OCI-LY7 (cell line): ENCODE results near the gene PCBP3. TPM values are rescaled to one million over a fixed set of nuclear protein-coding genes. Genes with fewer than 3 reads are reported as not detected.
A peak's percentile ranks its signal among the peaks of the same experiment; 100 is the strongest.
"Not testable (repeated sequence)": the region's sequence is repeated elsewhere in the genome, so short reads cannot be mapped to it uniquely, and the experiment has no call there.

Experiments
- BruUV-seq: library from RNA; stranded (reverse); fragments of 400-500 nt; replicated peaks from 2 replicates; lab custom pipeline; 2021; lab: Mats Ljungman, UMichigan
- CTCF ChIA-PET: fragments of 300-600 bp; sonication (Branson Sonifier 250); formaldehyde crosslinking; loops from one replicate; lab custom pipeline; 2022; ENCODE audit warnings: antibody characterized with exemption; ENCODE audit not compliant: unreplicated experiment; lab: Charles Lee
- POLR2A ChIA-PET: fragments of 300-600 bp; sonication (Branson Sonifier 250); formaldehyde crosslinking; loops from one replicate; lab custom pipeline; 2022; ENCODE audit warnings: antibody characterized with exemption; lab: Charles Lee
- DNase-seq: peaks from one replicate; pipeline ENCODE4 v3.0.0-alpha.2; 2015; ENCODE audit warnings: low spot score
- H2AFZ ChIP-seq: fragments of 200-600 bp; sonication (generic), shearing (Covaris generic); 2 replicates; pipeline ENCODE4 v1.6.1; 2014; ENCODE audit warnings: mild to moderate bottlenecking, antibody characterized with exemption, low read length, moderate library complexity
- H3K27ac ChIP-seq: fragments of 200-600 bp; sonication (generic); 2 replicates; pipeline ENCODE4 v1.5.1; 2014; ENCODE audit warnings: mixed run types, low read depth, mild to moderate bottlenecking, moderate library complexity, low read length, inconsistent platforms; ENCODE audit not compliant: poor library complexity, severe bottlenecking
- H3K36me3 ChIP-seq: fragments of 200-600 bp; sonication (generic); 2 replicates; pipeline ENCODE4 v1.6.1; 2014; ENCODE audit warnings: mild to moderate bottlenecking, antibody characterized with exemption, low read length, moderate library complexity, mixed read lengths; ENCODE audit not compliant: insufficient read depth
- H3K4me1 ChIP-seq: fragments of 200-600 bp; sonication (generic); 2 replicates; pipeline ENCODE4 v1.5.1; 2014; ENCODE audit warnings: mild to moderate bottlenecking, low read length; ENCODE audit not compliant: insufficient read depth, poor library complexity, severe bottlenecking
- H3K4me2 ChIP-seq: fragments of 200-600 bp; sonication (generic); 2 replicates; pipeline ENCODE4 v1.6.1; 2014; ENCODE audit warnings: mild to moderate bottlenecking, low read length
- H3K4me3 ChIP-seq: fragments of 200-600 bp; sonication (generic); 2 replicates; pipeline ENCODE4 v1.5.1; 2014; ENCODE audit warnings: mild to moderate bottlenecking, low read depth, low read length; ENCODE audit not compliant: poor library complexity, severe bottlenecking
- H3K79me2 ChIP-seq: fragments of 200-600 bp; sonication (generic); 2 replicates; pipeline ENCODE4 v1.6.1; 2016; ENCODE audit warnings: low read depth, mild to moderate bottlenecking, low read length, moderate library complexity, mixed read lengths; ENCODE audit not compliant: insufficient read depth
- H3K9me2 ChIP-seq: fragments of 200-600 bp; sonication (generic); 2 replicates; pipeline ENCODE4 v1.6.1; 2016; ENCODE audit warnings: mild to moderate bottlenecking, low read length, mixed read lengths; ENCODE audit not compliant: insufficient read depth
- H3K9me3 ChIP-seq: fragments of 200-600 bp; sonication (generic); 2 replicates; pipeline ENCODE4 v1.6.1; 2014; ENCODE audit warnings: mild to moderate bottlenecking, mixed run types, low read length, mixed read lengths
- H4K20me1 ChIP-seq: fragments of 200-600 bp; sonication (generic); 2 replicates; pipeline ENCODE4 v1.6.1; 2014; ENCODE audit warnings: mild to moderate bottlenecking, antibody characterized with exemption, low read length, moderate library complexity, mixed read lengths; ENCODE audit not compliant: insufficient read depth
- EZH2phosphoT487 ChIP-seq: fragments of 200-600 bp; sonication (generic); IDR thresholded peaks from 2 replicates; pipeline ENCODE4 v1.6.1; 2018; ENCODE audit warnings: low read depth, borderline replicate concordance, mild to moderate bottlenecking, mixed run types, antibody characterized with exemption, low read length, moderate library complexity, mixed read lengths
- intact Hi-C: fragments of 100-400 bp; cut with micrococcal nuclease; formaldehyde crosslinking; loops from one replicate; pipeline ENCODE4 v1.10.0; 2022; ENCODE audit not compliant: unreplicated experiment
- total RNA-seq, 2 experiments: library from RNA; depleted of rRNA in 1 of 2; stranded (reverse); fragments of >200 nt in 1 of 2; shearing (Covaris generic) in 1 of 2; gene quantifications; 2 replicates each; pipeline ENCODE4 v1.2.3, GENCODE V29; 2014 to 2022
- TF ChIP-seq, protein P1 (sequence below): fragments of 200-600 bp; sonication (generic); conservative IDR thresholded peaks from 2 replicates; pipeline ENCODE4 v1.5.1; 2014; ENCODE audit warnings: mild to moderate bottlenecking, antibody characterized with exemption, low read length, moderate library complexity, mixed read lengths

PCBP3 gene
- total RNA-seq, 2 experiments from 2014 or later: 0.61 TPM; not detected in 1

DNA sequence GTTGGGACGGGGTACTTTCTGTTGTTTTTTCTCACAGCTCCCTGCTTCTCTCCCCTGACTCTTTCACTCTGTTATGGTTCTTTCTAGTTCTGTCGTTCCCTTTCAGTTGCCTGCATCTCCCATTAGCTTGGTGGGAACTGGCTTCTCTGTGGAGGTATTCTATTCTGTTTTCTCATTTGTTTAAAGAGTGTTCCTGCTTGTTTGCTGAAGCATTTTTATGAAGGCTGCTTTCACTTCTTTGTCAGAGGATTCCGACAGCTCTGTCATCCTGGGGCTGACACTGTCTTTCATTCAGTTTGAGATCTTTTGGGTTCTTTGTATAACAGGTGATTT is 242.0 kb downstream of the PCBP3 start:
- Histone ChIP-seq H3K79me2 (no peaks in the 10 kb centered on the region), H3K9me3 (no peaks in the 10 kb centered on the region), H3K4me1 (no peaks in the 10 kb centered on the region), H3K4me2 (no peak overlapping the region), H3K36me3 (no peaks in the 10 kb centered on the region), H4K20me1 (no peaks in the 10 kb centered on the region), H2AFZ (no peak overlapping the region), H3K27ac (no peak overlapping the region), H3K9me2 (no peaks in the 10 kb centered on the region), H3K4me3 (no peak overlapping the region)
- no TSS peak for BruUV-seq
- intact Hi-C loops: no loop called here
- POLR2A ChIA-PET: no interaction called here
- no peak for DNase-seq
- CTCF ChIA-PET: no interaction called here
- TF ChIP-seq, protein P1, sequence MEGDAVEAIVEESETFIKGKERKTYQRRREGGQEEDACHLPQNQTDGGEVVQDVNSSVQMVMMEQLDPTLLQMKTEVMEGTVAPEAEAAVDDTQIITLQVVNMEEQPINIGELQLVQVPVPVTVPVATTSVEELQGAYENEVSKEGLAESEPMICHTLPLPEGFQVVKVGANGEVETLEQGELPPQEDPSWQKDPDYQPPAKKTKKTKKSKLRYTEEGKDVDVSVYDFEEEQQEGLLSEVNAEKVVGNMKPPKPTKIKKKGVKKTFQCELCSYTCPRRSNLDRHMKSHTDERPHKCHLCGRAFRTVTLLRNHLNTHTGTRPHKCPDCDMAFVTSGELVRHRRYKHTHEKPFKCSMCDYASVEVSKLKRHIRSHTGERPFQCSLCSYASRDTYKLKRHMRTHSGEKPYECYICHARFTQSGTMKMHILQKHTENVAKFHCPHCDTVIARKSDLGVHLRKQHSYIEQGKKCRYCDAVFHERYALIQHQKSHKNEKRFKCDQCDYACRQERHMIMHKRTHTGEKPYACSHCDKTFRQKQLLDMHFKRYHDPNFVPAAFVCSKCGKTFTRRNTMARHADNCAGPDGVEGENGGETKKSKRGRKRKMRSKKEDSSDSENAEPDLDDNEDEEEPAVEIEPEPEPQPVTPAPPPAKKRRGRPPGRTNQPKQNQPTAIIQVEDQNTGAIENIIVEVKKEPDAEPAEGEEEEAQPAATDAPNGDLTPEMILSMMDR: no peak
- TF ChIP-seq EZH2phosphoT487: no peak

DNA sequence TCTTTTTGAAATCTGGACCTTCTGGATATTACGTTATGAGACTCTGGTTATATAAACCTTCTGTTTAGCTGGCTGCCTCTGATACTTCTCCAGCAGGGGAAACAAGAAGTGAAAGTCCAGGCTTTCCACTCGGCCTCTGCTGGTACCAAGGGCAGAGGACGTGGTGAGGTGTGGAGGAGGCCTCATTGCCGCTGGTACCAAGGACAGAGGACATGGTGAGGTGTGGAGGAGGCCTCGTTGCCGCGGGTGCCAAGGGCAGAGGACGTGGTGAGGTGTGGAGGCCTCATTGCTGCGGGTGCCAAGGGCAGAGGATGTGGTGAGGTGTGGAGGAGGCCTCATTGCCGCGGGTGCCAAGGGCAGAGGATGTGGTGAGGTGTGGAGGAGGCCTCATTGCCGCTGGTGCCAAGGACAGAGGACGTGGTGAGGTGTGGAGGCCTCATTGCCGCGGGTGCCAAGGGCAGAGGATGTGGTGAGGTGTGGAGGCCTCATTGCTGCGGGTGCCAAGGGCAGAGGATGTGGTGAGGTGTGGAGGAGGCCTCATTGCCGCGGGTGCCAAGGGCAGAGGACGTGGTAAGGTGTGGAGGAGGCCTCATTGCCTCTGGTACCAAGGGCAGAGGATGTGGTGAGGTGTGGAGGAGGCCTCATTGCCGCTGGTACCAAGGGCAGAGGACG is 242.5 kb downstream of the PCBP3 start:
- H3K4me2 ChIP-seq, H2AFZ ChIP-seq, H3K9me3 ChIP-seq, POLR2A ChIA-PET, H4K20me1 ChIP-seq, H3K36me3 ChIP-seq, H3K9me2 ChIP-seq, H3K4me3 ChIP-seq, intact Hi-C loops, H3K27ac ChIP-seq, H3K4me1 ChIP-seq, CTCF ChIA-PET, H3K79me2 ChIP-seq, BruUV-seq: not testable (repeated sequence)
- peak; percentile 7 for DNase-seq

DNA sequence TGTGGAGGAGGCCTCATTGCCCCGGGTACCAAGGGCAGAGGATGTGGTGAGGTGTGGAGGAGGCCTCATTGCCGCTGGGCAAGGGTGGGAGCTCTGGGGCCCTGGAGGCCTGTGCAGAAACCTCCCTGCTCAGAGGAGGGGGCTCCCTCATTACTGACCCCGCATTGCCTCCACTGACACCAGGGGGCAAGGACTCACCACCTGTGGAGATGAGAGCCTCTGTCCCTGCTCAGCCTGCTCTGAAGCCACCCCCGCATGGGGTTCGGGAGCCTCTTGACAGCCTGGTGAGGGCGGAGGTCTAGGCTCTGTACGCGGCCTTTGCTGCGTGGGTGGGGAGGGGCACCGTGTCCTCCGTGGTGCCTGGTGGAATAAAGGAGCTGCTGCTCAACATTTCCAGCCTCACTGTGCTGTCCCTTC is 243.1 kb downstream of the PCBP3 start:
- ChIA-PET CTCF (no interaction called here), POLR2A (no interaction called here)
- no peaks in the 10 kb centered on the region for H3K79me2 ChIP-seq
- no peaks in the 10 kb centered on the region for H3K9me3 ChIP-seq
- H2AFZ ChIP-seq: no peak overlapping the region
- intact Hi-C loops: no loop called here
- no peaks in the 10 kb centered on the region for H4K20me1 ChIP-seq
- H3K4me2 ChIP-seq: no peak overlapping the region
- H3K36me3 ChIP-seq: no peaks in the 10 kb centered on the region
- no peak overlapping the region for H3K27ac ChIP-seq
- BruUV-seq: no TSS peak
- DNase-seq: no peak
- H3K9me2 ChIP-seq: no peaks in the 10 kb centered on the region
- no peak overlapping the region for H3K4me3 ChIP-seq
- TF ChIP-seq, protein P1: no peak
- no peak for TF ChIP-seq EZH2phosphoT487
- H3K4me1 ChIP-seq: no peaks in the 10 kb centered on the region
